Measurements from ENCODE around the gene ARHGEF33.

Gene ARHGEF33

GRCh38 chr2:39020383-39020782 lies 130.7 kb downstream of the ARHGEF33 start:
- DNase-seq, result no peak

- no peak for DNase-seq
Observed at GRCh38 chr2:39022642-39023235, 133.1 kb downstream of the ARHGEF33 start.

- no peak for DNase-seq
Observed at GRCh38 chr2:39023649-39024048, 134.0 kb downstream of the ARHGEF33 start.

GRCh38 chr2:39024833-39025232 lies 135.2 kb downstream of the ARHGEF33 start:
- no peak for DNase-seq
